Breast epithelium (tissue), 4 donors: ENCODE results near the gene LIPG. TPM values are rescaled to one million over a fixed set of nuclear protein-coding genes. Genes with fewer than 3 reads are reported as not detected.

ENCODE experiments used
- DNase-seq, 2 donors: peaks; one replicate each; pipeline ENCODE4 v3.0.0-alpha.2; 2019; ENCODE audit warnings: low spot score in 2 of 2
- H3K27ac ChIP-seq, 2 donors: fragments of 200-600 bp; sonication (generic) in 1 of 2; one replicate each; pipeline ENCODE4 v1.5.1; 2016 to 2019; ENCODE audit warnings: mild to moderate bottlenecking in 1 of 2
- H3K27me3 ChIP-seq, 2 donors: fragments of 200-600 bp; sonication (generic) in 1 of 2; one replicate each; pipeline versions ENCODE4 v1.5.1 to v1.6.0; 2017 to 2019; ENCODE audit warnings: control low read depth in 1 of 2, mild to moderate bottlenecking in 1 of 2
- H3K36me3 ChIP-seq: fragments of 200-600 bp; one replicate; pipeline ENCODE4 v1.5.1; 2019
- H3K4me1 ChIP-seq, 2 donors: fragments of 200-600 bp; sonication (generic); one replicate each; pipeline ENCODE4 v1.5.1; 2016 to 2019; ENCODE audit warnings: control low read depth in 1 of 2
- H3K4me3 ChIP-seq, 3 donors: fragments of 200-600 bp; sonication (generic); 1 replicate in 2 of 3; 2 replicates in 1 of 3; pipeline ENCODE4 v1.5.1; 2016 to 2019; ENCODE audit warnings: mild to moderate bottlenecking in 3 of 3, moderate library complexity in 2 of 3
- H3K9me3 ChIP-seq, 2 donors: fragments of 200-600 bp; sonication (generic) in 1 of 2; one replicate each; pipeline ENCODE4 v1.5.1; 2016 to 2019; ENCODE audit warnings: control low read depth in 1 of 2
- CTCF ChIP-seq, 3 donors: fragments of 450-650 bp; IDR thresholded peaks; one replicate each; pipeline ENCODE4 v1.5.1; 2016 to 2017; ENCODE audit warnings: antibody characterized with exemption in 3 of 3, mild to moderate bottlenecking in 3 of 3, moderate library complexity in 3 of 3
- POLR2A ChIP-seq: fragments of 450-650 bp; IDR thresholded peaks from one replicate; pipeline ENCODE4 v1.6.1; 2016; ENCODE audit warnings: antibody characterized with exemption, mild to moderate bottlenecking, moderate library complexity
- POLR2AphosphoS5 ChIP-seq, 3 donors: sonication (generic); formaldehyde crosslinking; IDR thresholded peaks; one replicate each; pipeline ENCODE4 v1.6.1; 2017; ENCODE audit warnings: antibody characterized with exemption in 3 of 3
- intact Hi-C: fragments of 100-400 bp; cut with DNase I; formaldehyde crosslinking; loops from one replicate; pipeline ENCODE4 v1.15.1; 2023; ENCODE audit warnings: low total_unique reads
- total RNA-seq, 3 donors: library from RNA; depleted of rRNA; stranded (reverse); fragments of >200 nt; gene quantifications; one replicate each; pipeline ENCODE4 v1.1.0, GENCODE V29; 2016

The LIPG gene
- total RNA-seq, 3 donors from 2014 or later, result 0.16 to 1.6 (median 0.44) TPM

DNA sequence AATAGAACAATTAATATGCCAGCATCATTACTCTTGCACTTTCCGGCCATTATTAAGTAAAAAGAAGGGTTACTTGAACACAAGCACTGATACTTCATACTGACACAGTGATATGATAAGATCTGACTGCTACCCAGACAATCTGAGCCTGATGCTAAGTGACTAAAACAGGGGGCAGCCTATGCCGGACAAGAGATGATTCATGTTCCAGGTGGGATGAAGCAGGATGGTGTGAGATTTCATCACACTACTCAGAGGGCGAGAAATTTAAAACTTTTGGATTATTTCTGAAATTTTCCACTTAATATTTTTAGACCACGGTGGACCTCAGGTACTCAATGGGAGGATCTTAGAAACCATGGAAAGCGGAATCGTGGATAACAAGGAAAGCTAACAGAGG lies 61.7 kb downstream of the LIPG start:
- TF ChIP-seq CTCF (IDR thresholded peaks at IDR 0.05) (no peak), POLR2AphosphoS5 (IDR thresholded peaks at IDR 0.05) (no peak), POLR2A (no peak)
- Histone ChIP-seq H3K4me1 (no peaks in the 10 kb centered on the region), H3K27ac (no peak overlapping the region), H3K9me3 (no peaks in the 10 kb centered on the region), H3K4me3 (no peak overlapping the region), H3K36me3 (no peaks in the 10 kb centered on the region), H3K27me3 (no peaks in the 10 kb centered on the region)
- DNase-seq, result no peak
- intact Hi-C loops, result no loop called here

GRCh38 chr18:49625021-49625691 lies 63.3 kb downstream of the LIPG start:
- intact Hi-C loops, result no loop called here
- Histone ChIP-seq H3K4me1 (no peaks in the 10 kb centered on the region), H3K27me3 (no peaks in the 10 kb centered on the region), H3K4me3 (no peak overlapping the region), H3K36me3 (no peaks in the 10 kb centered on the region), H3K27ac (no peak overlapping the region), H3K9me3 (no peaks in the 10 kb centered on the region)
- TF ChIP-seq CTCF (IDR thresholded peaks at IDR 0.05) (no peak), POLR2AphosphoS5 (IDR thresholded peaks at IDR 0.05) (no peak), POLR2A (no peak)
- DNase-seq, result no peak

DNA sequence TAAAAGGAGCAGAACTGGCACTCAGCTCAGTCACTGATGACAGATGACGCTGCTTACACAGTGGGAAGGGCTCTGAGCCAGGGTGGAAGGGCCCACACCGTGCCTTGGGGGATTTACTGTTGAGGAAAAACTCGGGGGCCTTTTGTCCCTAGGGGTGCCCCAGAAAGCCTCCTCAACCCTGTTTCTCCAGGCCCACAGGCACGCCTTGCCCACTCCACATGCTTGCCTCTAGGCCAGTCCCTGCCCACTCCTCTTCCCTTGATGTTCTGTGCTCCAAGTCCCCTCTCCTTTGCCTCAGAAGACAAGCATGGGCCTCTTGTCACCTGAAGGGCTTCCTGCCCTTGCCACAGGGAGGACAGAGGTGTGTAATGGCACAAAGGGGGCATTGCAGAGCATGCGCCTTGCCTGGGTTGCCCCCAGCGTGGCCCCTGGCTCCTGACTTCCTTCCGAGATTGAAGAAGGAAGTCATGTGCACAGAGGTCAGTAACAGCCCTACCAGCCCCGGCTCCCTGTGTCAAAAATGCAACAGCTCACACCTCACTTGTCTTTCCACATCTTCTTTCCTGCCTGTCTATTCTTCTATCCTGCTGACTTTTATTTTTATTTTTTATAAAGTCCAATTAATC lies 65.1 kb downstream of the LIPG start:
- Histone ChIP-seq H3K36me3 (no peaks in the 10 kb centered on the region), H3K9me3 (no peaks in the 10 kb centered on the region), H3K27ac (no peak overlapping the region), H3K4me1 (no peaks in the 10 kb centered on the region), H3K27me3 (no peaks in the 10 kb centered on the region), H3K4me3 (no peak overlapping the region)
- intact Hi-C loops, result no loop called here
- no peak for TF ChIP-seq POLR2A
- TF ChIP-seq CTCF (IDR thresholded peaks at IDR 0.05), result no peak
- DNase-seq, result no peak

- intact Hi-C loops, result no loop called here
- Histone ChIP-seq H3K4me3 (no peak overlapping the region), H3K4me1 (no peaks in the 10 kb centered on the region), H3K27me3 (no peaks in the 10 kb centered on the region), H3K9me3 (no peaks in the 10 kb centered on the region), H3K27ac (no peak overlapping the region), H3K36me3 (no peaks in the 10 kb centered on the region)
- DNase-seq, result no peak
- no peak for TF ChIP-seq POLR2A
- no peak for TF ChIP-seq POLR2AphosphoS5 (IDR thresholded peaks at IDR 0.05)
- no peak for TF ChIP-seq CTCF (IDR thresholded peaks at IDR 0.05)
These were observed 66.3 kb downstream of the LIPG start for GRCh38 chr18:49628119-49628518.

DNA sequence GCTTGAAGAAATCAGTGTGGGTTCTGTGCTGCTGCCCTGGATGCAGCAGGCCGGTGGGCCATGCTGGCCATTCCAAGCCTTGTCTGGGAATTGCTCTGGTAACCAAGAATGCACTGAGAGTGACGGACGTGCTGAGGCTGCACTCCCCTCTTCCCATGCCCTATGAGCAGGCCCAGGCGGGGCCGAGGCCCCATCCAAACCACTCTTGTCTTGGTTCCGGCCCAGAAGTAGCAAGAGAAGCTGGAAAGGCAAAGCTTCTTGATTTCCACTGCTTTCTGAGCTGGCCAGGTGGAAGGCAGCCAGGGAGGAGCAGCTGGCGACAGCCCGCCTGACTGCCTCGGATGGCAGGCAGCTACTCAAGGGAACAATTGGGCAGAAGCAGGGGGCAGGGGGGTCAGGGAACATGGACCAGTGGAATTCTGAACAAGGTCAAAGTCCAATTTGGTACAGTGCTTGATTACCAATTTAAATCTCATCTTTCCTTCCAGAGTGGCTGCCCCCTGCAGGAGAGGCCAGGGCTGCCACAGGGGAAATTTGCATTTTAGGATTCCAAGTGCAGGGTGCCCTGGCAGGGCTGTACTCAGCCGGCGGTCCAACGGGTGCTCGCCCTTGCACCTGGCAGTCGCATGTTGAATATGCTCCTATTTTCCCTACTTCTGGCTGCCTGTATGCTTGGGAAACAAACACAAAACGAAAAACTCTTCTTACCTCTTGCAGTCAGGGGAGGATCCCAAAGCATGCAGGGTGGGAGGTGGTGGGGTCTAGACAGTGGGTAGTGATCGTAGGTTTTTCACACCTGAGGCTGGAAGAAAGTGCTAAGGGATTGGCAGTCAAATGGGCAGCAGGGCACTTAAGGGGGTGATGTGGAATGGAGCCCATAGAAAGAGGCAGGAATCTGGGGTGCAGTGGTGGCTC lies 67.3 kb downstream of the LIPG start:
- intact Hi-C loops, result no loop called here
- no peak for TF ChIP-seq CTCF (IDR thresholded peaks at IDR 0.05)
- TF ChIP-seq POLR2A, result no peak
- no peak for TF ChIP-seq POLR2AphosphoS5 (IDR thresholded peaks at IDR 0.05)
- Histone ChIP-seq H3K36me3 (no peaks in the 10 kb centered on the region), H3K4me1 (no peaks in the 10 kb centered on the region), H3K27ac (no peak overlapping the region), H3K4me3 (no peak overlapping the region), H3K9me3 (no peaks in the 10 kb centered on the region), H3K27me3 (no peaks in the 10 kb centered on the region)
- DNase-seq, result no peak
